HS-27A (cell line): ENCODE measurements around the gene INSR.
"Not testable (repeated sequence)": the region's sequence is repeated elsewhere in the genome, so short reads cannot be mapped to it uniquely, and the experiment has no call there.

Source experiments
- DNase-seq: peaks from one replicate; pipeline ENCODE4 v3.0.0-alpha.2; 2012; ENCODE audit warnings: low read depth, missing footprints

Gene INSR

GRCh38 chr19:7195046-7195445 is 99.2 kb downstream of the INSR start:
- DNase-seq, result no peak

GRCh38 chr19:7194566-7194965 is 99.6 kb downstream of the INSR start:
- no peak for DNase-seq

GRCh38 chr19:7191946-7192691 is 102.1 kb downstream of the INSR start:
- no peak for DNase-seq

- no peak for DNase-seq
Measured at GRCh38 chr19:7188698-7189629, 105.2 kb downstream of the INSR start.

GRCh38 chr19:7187605-7188339 is 106.4 kb downstream of the INSR start:
- no peak for DNase-seq

- DNase-seq, result no peak
Measured at GRCh38 chr19:7182489-7182888, 111.7 kb downstream of the INSR start.

GRCh38 chr19:7179917-7180306 is 114.3 kb downstream of the INSR start:
- no peak for DNase-seq

GRCh38 chr19:7177926-7178325 is 116.3 kb downstream of the INSR start:
- DNase-seq, result no peak

- no peak for DNase-seq
Measured at GRCh38 chr19:7176792-7177191, 117.4 kb downstream of the INSR start.

GRCh38 chr19:7172794-7173193 is 121.4 kb downstream of the INSR start:
- DNase-seq, result no peak

- DNase-seq, result no peak
Measured at GRCh38 chr19:7170983-7171382, 123.2 kb downstream of the INSR start.

GRCh38 chr19:7168941-7169340 is 125.3 kb downstream of the INSR start:
- DNase-seq, result no peak

- DNase-seq, result no peak
Measured at GRCh38 chr19:7161292-7161691, 132.9 kb downstream of the INSR start.

- DNase-seq, result no peak
Measured at GRCh38 chr19:7159105-7159933, 134.9 kb downstream of the INSR start.

- DNase-seq, result no peak
Measured at GRCh38 chr19:7153022-7153421, 141.2 kb downstream of the INSR start.

- no peak for DNase-seq
Measured at GRCh38 chr19:7152568-7152967, 141.6 kb downstream of the INSR start.

- no peak for DNase-seq
Measured at GRCh38 chr19:7149956-7150705, 144.1 kb downstream of the INSR start.

- not testable (repeated sequence) for DNase-seq
Measured at GRCh38 chr19:7147119-7147675, 147.0 kb downstream of the INSR start.

- not testable (repeated sequence) for DNase-seq
Measured at GRCh38 chr19:7146086-7146485, 148.1 kb downstream of the INSR start.

- no peak for DNase-seq
Measured at GRCh38 chr19:7145494-7145893, 148.7 kb downstream of the INSR start.

- no peak for DNase-seq
Measured at GRCh38 chr19:7142771-7143170, 151.4 kb downstream of the INSR start.
